ENCODE results near the gene DUSP8.

DNA sequence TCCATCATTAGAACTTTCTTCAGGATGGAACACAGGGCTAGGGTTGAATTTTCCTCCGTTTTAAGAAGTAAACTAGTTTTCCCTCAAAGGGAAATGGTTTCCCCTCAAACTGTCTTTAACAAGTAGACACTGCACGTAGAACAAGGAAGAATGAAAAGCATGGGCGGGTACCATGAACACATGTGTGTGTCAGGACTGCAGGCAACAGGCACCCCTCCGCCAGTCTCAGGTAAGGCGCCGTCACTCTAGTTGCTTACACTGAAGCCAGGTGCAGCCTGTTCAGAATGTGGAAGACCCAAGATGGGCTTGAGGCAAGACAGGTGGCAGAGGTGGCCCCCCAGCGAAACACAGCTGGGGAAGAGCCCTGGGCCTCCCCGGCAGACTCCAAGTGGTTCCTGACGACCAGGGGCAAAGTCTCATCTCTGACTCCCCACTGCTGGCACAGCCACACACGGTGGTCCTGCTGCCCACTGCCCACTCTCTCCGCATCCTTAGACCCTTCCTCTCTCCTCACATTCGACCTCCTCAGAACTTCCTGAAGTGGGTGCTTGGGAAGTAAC is 60.1 kb downstream of the DUSP8 start:
- TF ChIP-seq, protein P1, sequence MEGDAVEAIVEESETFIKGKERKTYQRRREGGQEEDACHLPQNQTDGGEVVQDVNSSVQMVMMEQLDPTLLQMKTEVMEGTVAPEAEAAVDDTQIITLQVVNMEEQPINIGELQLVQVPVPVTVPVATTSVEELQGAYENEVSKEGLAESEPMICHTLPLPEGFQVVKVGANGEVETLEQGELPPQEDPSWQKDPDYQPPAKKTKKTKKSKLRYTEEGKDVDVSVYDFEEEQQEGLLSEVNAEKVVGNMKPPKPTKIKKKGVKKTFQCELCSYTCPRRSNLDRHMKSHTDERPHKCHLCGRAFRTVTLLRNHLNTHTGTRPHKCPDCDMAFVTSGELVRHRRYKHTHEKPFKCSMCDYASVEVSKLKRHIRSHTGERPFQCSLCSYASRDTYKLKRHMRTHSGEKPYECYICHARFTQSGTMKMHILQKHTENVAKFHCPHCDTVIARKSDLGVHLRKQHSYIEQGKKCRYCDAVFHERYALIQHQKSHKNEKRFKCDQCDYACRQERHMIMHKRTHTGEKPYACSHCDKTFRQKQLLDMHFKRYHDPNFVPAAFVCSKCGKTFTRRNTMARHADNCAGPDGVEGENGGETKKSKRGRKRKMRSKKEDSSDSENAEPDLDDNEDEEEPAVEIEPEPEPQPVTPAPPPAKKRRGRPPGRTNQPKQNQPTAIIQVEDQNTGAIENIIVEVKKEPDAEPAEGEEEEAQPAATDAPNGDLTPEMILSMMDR (IDR thresholded peaks at IDR 0.05): no peak
- TF ChIP-seq POLR2A (IDR thresholded peaks at IDR 0.05) (no peak), POLR2AphosphoS5 (IDR thresholded peaks at IDR 0.05) (no peak)

Data from suprapubic skin (tissue), 4 donors.